GM18520 (cell line): ENCODE results near the gene WDSUB1.

Experiments used
- ATAC-seq: cut with Tn5 transposase; IDR thresholded peaks from one replicate; pipeline ENCODE4 v1.9.1; 2021; ENCODE audit not compliant: unreplicated experiment

Gene WDSUB1

DNA sequence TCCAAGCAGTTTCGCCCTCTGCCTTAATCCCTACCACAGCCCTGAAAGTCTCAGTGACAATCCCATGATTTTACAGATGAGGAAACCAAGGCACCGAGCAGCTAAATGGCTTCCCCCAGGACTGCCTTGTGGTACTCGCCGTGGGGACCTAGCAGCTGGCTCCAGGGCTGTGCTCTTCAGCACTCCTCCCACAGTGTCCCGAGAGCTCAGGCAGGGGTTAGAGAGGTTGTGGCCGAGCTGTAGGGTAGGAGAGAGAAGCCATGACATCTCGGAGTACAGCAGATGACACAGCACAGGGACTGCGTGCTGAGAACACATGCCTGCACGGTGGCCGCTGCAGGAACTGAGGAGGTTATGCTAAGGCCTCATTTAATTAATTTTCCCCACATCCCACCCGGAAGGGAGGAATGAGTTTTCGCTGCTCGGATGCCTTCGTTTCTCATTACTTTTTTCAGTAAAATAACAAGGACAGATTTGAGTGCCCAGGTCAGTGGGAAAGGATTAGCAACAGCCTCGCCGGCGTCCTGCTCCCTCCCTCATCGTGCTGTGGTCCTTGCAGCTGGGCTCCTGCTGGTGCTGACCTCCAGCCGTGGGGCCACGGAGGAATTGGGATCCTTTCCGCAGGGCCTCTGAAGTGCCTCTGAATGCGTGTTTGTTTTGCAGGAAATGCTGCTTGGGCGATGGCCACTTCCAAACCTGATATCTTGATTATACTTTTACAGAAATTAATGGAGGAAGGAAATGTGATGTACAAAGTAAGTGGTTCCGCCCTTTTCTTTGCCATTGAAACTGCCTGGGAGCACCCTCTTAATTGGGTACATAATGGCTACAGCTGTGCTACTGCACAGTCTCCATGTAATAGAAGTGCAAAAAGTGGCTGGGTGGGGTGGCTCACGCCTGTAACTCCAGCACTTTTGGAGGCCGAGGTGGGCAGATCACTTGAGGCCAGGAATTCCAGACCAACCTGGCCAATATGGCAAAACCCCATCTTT lies 61.2 kb downstream of the WDSUB1 start:
- ATAC-seq = no peak

GRCh38 chr2:159224061-159224813 lies 62.3 kb downstream of the WDSUB1 start:
- ATAC-seq = no peak

GRCh38 chr2:159219394-159219998 lies 67.0 kb downstream of the WDSUB1 start:
- ATAC-seq = no peak

GRCh38 chr2:159218389-159218788 lies 68.1 kb downstream of the WDSUB1 start:
- no peak for ATAC-seq

DNA sequence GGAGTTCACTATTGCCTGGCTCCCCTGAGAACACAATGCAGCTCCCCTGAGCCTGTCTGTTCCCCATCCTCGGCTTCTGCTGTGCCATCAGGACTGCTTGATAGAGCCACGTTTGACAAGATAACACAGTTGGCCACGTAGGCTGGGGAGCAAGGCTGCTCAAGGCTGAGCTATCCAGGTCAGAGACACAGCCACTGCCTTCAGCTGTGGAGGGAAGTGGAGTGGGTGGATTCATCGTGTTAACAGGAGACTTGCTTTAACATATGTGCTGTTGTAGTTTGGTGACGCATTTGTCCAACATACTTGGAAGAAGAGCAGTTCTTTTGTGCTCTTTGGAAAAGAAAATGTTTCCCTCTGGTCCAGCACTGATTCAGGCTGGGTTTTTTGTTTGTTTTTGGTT lies 68.8 kb downstream of the WDSUB1 start:
- ATAC-seq = no peak

DNA sequence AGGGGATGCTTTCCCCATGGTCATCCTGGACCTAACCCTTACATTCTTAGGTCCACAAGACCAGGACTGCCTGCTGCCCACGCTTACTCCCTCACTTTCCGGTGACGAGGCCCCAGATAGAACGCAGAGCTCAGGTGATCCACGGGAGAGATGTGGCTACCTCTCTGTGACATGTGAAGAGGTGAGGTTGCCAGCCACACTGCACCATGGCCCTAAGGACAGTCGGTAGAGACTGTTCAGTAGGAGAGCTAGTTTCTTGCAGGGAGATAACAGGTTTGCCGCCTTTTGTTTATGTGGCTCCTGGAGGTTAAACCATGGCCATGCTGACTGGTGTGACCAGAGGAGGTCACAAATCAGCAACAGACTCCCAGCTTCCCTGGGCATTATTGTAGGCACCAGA lies 71.4 kb downstream of the WDSUB1 start:
- no peak for ATAC-seq

GRCh38 chr2:159214325-159214865 lies 72.1 kb downstream of the WDSUB1 start:
- ATAC-seq = no peak

- ATAC-seq = no peak
These were observed 73.2 kb downstream of the WDSUB1 start for GRCh38 chr2:159213296-159213695.

DNA sequence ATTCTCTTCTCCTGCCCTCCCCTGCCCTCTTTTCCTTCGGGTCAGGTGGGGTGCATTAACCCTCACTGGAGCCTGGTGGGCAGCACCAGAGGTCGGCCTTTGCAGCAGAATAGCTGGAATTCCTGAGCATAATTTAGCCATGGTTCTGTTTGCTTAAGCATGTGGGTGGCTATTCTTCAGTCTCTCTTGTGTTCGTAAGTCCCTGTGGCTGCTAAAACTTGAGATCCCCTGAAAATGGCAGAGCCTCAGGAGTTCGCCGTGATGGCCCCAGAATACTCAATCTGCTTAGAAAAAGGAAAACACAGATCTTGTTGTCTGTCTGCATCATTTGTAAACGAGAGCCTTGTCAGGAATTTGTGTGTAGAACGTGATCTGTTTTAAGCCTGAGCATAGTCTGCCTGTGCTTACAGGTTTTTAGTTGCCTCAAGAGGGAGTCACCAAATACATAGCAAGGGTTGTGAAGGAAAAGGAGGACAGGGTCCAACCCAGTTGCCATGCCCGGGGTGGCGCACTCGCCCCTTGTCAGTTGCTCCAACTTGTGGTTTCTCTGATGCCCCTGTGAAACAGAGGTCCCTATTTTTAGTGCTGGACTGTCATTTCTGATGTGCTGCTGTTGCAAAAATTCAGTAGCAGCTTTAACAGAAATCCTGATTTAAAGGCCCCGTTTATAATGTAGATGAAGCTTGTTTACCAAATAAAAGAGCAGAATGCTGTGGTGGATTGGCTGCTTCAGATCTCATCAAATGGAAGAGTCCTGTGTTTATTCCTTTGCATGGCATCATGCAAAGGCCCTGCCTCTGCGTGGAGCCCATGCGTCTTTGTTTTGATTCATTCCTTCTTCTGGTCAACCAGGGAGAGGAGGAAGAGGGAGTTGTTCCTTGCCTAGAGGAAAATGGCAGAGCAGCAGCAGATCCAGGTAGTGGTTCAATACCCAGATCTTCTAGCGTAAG lies 74.8 kb downstream of the WDSUB1 start:
- no peak for ATAC-seq

- peak; percentile 85 for ATAC-seq
These were observed 76.9 kb downstream of the WDSUB1 start for GRCh38 chr2:159209341-159210306.

DNA sequence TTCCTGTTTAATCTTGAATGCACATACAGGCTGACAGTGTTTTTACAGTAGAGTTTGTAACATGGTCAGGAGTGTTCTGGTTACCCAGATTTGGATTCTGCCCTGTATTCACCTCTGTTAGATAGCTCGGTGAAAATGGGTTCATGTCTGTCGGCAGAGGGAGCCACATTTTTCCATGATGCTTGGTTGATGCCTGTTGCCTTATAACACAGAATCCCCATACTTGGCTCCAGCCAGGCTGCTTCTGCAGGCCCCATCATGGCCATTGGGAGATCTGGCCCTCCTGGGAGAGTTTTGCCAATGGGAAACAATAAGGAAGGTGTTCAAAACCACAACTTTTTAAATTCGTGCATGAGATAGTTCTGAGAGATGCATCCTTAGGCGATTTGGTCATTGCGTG lies 78.1 kb downstream of the WDSUB1 start:
- ATAC-seq = no peak

DNA sequence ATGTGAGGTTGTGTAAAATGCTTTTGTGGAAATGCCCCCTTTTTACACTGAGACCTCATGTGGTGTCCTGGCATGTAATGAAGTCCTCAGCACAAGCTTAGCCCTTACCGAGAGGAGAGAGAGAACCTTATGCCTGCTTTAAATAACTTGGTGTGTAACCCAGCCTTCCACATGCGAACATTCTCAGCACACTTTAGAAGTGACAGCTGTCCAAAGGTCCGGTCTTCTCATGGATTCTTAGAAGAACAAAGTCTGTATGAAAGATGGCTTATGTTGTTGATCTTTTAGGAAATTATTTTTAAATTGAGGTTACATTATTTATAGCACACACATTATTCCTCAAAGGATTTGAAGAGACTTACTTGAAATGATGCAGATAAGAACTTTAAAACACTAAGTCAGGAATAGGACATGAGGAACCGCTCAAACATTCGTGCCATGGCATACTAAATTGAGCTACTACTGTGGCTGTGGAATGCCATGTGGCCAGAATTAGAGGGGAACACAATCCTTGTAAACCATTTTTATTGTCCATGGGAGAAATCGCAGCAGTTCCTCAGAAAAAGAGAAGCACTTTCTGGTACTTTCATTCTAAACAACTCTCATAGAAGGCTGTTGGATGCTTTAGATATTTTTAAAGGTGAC lies 79.6 kb downstream of the WDSUB1 start:
- ATAC-seq = no peak

GRCh38 chr2:159204381-159205144 lies 81.9 kb downstream of the WDSUB1 start:
- no peak for ATAC-seq

- ATAC-seq = no peak
These were observed 83.9 kb downstream of the WDSUB1 start for GRCh38 chr2:159202568-159203071.

- peak; percentile 93 for ATAC-seq
These were observed 85.0 kb downstream of the WDSUB1 start for GRCh38 chr2:159201360-159202063.

- no peak for ATAC-seq
These were observed 86.0 kb downstream of the WDSUB1 start for GRCh38 chr2:159200498-159200897.
